NCI-H1417 treated with DMSO at 0.1 percent for 48 hours (cell line): ENCODE measurements around the gene ZBTB7C.

Source experiments
- DNase-seq: peaks from one replicate; lab custom pipeline; 2025; lab: John Stamatoyannopoulos, UW

The ZBTB7C gene

DNA sequence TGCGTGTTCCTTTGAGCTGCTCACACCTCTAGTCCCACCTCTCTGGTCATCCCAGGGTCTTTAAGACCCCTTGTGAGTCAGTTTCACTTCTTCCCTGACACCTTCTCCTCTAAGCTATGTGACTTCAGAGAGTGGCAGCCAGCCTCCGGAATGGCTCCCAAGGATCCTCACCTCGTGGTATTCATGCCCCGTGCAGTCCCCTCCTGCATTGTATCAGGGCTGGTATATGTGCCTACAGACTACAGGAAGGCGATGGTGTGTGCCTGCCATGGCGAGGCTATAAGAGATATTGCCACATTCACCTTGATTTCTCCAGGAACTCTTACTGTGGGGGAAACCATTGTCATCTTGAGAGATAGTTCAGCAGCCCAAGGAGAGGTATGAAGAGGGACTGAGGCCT lies 350.7 kb downstream of the ZBTB7C start:
- no peak for DNase-seq

DNA sequence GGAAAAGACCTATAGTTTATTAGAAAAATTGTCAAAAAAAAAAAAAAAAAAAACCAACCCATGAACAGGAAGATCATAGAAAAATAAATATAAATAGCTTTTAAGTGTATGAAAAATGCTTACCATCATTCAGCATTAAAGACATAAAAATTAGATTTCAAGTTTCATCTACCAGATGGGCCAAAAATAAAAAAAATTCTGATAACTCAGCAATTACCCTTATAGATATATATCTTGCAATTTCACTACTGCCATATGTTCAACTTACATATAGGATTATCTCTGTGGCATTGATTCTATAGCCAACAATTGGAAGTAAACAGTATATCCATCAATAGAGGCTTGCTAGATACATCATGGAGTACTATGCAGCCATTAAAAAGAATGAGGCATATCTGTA lies 352.2 kb downstream of the ZBTB7C start:
- no peak for DNase-seq

DNA sequence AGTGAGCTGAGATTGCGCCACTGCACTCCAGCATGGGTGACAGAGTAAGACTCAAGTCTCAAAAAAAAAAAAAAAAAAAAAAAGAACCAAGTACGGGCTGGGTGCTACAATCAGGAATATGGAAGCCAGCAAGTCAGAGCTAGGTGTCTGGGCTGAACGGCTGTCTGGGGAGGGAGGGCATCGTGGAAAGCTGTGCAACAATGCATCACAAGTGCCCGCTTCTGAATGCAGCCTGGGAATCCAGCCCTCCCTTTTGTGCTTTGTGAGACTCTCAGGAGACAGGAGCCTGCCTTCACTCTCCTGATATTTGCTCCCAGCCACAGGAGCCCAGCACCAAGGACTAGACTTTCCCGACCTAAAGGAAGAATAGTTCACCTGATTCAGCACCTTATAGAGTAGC lies 353.8 kb downstream of the ZBTB7C start:
- DNase-seq = no peak

DNA sequence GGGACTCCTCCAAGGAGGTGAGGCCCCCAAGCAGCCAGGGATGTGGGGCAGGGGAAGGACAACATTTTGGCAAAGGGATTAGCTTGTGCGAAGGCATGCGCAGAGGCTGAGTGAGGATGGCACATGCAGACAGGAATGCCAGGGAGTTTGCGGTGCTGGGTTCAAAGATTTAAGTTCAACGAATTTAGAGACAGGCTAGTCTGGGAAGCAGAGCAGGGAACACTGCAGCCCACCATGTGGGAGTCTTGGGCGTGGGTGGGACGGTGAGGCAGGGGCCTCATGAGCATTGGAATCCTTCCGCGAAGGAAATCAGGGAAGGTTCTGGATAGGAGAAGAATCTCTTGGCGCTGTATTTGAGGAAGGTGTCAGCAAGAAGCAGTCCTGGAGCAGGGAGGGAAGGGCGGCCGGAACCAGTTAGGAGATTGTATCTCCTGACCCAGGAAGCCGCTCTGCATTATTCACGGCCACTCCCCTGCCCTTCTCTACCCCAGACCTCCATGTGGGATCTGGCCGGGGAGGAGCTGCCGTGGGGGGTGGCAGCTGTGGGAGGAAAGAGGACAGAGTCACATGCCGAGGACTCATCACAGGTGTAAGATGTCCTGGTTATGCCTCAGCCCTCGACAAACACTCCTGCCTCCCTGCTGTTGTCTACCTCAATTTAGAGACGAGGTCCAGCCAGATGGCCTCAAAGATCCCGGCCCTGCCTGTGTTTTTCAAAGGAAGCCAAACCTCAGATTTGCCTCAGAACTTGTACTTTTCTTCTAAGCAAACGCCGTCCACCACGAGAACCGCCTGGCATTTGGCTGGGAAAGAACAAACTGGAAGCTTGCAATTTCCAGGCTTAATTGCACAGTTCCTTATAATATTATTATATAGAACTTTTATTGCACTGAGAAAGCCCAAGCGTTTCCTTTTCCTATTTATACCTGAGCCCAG lies 355.0 kb downstream of the ZBTB7C start:
- no peak for DNase-seq

DNA sequence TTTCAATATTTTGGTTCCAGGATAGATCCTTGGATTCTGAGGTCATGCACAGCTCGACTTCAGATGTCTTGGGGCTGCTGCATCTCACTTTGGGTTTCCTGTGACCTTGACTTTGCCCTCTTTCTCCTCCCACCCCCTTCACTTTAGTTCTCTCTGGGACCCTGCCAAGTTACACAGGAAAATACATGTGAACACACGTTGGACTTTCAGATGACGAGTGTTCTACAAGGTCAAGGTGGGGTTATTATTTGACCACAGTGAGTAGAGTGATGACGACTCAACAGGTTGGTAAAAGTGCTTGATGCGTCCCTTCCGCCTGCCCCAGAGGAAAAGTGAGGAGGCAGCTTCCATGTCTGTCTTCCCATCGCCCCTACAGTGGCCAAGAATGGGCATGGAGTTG lies 356.3 kb downstream of the ZBTB7C start:
- DNase-seq = no peak

DNA sequence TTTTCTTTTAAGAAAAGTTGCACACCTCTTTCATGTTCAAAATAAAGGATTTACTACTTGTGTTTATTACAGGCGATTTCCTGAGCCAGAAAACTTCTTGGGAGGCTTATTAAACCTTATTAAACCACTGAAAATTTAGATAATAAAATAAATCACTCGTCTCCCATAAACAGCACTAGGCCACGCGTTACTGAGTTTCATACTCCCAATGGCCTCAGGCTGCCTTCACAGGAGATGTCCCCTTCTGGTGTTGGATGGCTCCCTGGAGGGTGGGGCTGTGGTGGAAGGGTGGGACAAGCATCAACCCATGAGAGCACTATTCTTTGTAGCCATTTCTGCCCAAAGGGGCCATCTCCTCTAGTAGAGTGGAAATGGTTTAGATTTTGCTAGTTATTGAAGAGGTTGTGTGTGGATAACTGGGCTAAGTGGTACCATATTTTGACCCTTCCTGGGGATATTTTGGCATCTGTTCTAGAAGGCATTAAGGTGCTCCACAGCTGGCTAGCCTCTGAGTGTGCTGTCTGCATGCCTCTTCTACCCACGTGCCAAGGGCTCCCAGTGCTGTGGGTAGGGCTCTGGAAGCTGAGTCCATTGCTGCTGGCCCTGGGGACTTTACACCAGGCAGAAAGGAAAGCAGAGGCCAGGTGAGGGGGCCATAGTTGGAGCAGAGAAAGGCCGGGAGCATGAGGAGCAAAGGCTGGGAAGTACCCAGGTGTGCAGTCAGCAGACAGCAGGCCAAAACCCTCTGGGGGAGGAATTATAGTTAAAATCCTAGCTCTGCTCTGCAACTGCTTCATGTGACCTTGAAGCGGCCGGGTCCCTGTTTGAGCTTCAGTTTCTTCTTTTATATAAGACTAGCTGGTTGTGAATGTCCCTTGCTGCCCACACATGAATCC lies 357.0 kb downstream of the ZBTB7C start:
- DNase-seq = no peak

DNA sequence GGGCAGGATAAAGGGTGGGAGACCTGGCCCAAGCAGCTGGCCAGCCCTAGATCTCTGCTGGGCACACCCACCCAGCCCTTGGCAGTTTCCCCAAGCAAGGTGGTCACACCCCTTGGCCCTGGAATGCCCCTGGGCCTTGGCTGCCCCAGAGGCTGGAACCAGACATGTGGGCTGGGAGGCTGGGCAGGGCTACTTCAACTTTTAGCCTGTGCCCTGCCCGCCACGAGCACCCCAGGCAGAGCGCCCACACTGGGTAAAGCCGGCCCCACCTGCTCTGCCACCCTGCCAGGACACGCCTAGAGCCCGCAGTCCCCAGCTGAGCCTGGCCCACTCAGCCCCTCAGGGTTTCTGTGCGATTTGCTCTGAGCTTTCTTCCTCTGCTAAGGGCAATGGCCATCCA lies 359.0 kb downstream of the ZBTB7C start:
- DNase-seq = no peak

DNA sequence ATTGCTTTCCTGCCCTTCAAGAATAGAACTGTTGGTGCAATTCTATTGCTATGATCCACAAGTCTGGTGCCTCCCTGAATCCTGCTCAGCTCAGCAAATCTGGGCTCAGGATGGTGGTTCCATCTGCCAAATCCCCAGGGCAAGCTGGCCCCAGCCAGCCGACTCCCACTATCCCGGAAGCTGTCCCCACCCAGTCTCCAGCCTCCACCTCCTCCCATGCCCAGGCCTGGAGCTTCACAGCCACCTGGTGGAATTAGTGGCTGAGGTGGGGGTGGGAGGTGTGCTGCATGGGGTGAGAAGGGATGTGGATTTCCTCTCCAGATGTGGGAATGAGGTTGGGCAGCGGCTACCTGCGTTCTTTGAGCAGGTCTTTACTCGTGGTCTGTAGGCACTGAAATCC lies 359.4 kb downstream of the ZBTB7C start:
- no peak for DNase-seq

DNA sequence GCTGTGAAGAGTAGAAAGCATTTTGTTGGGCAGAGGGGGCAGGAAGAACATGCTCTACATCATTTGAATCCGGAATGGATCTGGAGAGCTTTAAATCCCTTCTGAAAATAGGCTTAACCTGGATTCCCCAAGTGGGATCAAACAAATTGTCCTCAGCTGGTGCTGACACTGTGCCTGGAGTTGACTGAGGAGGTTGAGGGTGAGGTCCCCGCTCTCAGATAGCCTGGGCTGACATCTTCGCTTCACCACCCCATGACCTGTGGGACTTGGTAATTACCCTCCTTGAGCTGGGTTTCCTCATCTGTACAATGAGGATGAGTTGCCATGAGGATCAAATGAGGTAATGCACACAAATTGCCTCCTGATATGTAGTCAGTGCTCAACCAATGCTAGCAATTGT lies 360.9 kb downstream of the ZBTB7C start:
- no peak for DNase-seq

DNA sequence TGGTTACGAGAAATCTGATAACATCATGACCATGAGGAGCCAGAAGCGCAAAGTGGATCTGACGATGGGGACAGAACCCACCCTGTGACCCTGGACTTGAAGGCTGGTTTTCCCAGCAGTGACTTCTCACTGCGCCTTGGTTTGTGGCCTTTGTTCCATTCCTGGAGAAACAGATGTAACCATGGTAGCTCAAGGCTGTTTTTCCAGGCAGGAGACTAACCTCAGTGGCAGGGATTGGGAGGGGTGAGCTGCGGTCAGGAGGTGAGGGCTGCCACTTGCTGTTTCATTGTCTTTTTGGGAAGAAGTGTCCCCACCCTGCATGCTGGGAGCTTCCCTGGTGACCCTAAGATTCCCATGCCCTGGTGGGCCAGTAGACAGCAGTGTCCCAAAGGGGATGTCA lies 362.3 kb downstream of the ZBTB7C start:
- DNase-seq = no peak

DNA sequence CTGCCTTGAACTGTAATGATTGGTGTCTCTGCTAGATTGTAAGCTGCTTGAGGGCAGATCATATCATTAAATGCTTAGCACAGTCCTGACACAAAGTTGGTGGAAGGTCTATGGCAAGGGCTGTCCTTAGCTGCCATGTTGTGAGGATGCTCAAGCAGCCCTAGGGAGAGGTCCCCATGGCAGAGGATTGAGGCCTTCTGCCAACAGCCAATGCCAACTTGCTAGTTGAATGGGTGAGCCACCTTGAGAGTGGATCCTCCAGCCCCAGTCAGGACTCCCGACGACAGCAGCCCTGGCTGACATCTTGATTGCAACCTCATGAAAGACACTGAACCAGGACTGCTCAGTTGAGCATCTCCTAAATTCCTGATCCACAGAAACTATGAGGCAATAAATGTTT lies 363.4 kb downstream of the ZBTB7C start:
- no peak for DNase-seq

DNA sequence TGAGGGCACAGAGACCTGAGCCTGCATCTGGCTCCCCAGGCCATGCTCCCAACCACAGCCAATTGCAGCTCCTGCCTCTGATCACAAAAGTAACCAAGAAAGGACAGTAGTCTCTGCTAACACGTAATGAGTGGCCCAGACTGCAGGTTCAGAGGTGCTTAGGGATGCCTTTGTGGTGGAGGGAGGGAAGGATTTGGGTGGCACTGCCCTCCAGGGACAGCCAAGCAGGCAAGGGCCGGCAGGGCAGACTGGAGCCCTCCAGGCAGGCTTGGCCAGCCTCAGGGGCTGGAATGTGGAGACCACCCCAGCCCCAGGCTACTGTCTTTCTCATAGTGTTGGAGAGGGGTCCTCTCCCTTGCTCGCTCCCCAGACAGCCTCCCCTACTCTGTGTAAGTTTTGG lies 364.2 kb downstream of the ZBTB7C start:
- no peak for DNase-seq

DNA sequence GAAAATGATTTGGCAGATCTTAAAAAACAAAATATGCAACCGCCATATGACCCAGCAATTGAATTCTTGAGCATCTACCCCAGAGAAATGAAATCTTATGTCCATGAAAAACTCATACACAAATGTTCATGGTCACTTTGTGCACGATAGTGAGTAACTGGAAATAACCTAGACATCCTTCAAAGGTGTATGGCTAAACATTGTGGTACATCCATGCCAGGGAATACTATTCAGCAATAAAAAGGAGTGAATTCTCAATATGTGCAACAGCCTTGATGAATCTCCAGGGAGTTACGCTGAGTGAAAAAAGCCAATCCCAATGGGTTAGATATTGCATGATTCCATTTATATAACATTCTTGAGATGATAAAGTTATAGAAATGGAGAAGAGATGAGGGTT lies 366.0 kb downstream of the ZBTB7C start:
- no peak for DNase-seq

DNA sequence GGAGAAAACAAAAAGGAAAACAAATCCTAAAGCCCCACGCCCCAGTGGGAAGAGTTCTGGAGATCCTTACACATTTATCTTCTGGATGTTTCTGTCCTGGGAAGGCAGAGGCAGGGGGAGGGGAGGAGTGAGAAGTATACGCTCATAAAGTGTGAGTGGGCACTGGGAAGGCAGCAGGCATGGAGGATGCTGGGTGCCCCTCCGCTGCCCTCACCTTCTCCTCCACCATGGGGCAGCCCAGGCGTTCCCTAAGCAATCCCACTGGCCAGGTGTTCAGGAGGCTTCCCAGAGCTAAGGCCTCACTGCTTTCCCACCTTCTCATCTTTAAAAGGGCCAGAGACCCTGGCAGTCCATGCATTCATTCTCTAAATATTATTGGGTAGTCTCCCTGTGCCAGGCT lies 366.8 kb downstream of the ZBTB7C start:
- DNase-seq = no peak

DNA sequence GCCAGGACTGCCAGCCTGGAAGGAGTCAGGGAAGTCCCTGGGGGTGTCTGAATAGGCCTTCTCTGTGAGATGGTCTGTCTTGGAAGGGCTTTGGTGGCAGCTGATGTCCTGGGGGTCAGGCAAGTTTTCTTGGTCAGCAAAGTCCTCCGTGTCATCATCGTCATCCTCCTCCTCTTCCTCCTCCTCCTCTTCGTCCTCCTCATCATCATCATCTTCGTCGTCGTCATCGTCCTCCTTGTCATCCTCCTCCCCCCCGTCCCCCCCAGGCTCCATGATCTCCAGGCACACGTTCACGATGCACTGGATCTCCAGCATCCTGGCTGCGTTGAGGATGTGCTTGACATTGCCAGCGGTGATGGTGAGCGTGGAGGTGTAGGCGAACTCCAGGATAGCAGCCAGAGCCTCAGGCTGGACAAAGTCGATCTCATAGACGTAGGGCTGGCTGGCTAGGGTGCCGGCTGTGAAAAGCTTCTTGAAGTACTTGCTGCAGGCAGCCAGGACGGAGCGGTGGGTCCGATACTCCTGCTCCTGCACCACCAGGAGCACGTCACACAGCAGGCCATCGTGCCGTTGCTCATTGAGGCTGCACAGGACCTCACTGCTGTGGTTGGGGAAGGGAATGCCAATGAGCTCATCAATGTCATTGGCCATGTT lies 368.6 kb downstream of the ZBTB7C start:
- DNase-seq = no peak

DNA sequence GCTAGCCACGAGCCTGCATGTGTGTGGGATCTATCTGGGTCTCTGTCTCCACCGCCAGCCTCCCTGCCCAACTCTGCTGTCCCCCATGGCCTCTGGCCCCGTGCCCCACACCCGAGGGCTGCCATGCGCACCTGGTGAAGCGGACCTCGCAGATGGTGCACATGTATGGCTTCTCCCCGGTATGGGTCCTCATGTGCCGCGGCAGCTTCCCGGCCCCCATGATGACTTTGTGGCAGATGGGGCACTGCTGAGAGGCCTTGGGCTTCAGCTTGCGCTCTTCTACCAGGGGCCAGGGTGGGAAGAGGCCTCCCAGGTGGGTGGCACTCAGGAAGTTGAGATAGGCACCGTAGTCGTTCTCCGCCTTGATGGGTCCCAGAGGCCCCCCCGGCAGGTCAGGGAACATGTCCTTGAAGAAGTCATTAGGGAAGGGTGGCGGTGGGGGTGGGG lies 369.4 kb downstream of the ZBTB7C start:
- no peak for DNase-seq

DNA sequence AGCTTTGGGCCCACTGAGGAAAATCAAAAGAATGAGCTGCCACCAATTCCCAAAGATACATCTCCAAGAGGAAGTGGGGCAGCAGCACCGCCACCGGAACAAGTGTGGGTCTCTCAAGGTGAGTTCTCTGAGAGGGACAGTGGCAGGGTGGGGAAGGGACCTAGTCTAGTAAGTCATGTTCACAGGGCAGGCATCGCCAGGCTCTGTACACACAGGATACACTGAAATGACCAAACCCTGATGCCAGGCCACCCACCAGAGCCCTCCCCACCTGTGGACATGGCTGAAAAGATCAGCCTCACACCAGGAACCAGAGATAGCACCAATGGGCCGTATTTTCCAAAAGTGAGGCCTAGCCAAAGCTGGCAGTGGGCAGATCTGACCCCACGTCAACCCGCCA lies 370.5 kb downstream of the ZBTB7C start:
- no peak for DNase-seq

DNA sequence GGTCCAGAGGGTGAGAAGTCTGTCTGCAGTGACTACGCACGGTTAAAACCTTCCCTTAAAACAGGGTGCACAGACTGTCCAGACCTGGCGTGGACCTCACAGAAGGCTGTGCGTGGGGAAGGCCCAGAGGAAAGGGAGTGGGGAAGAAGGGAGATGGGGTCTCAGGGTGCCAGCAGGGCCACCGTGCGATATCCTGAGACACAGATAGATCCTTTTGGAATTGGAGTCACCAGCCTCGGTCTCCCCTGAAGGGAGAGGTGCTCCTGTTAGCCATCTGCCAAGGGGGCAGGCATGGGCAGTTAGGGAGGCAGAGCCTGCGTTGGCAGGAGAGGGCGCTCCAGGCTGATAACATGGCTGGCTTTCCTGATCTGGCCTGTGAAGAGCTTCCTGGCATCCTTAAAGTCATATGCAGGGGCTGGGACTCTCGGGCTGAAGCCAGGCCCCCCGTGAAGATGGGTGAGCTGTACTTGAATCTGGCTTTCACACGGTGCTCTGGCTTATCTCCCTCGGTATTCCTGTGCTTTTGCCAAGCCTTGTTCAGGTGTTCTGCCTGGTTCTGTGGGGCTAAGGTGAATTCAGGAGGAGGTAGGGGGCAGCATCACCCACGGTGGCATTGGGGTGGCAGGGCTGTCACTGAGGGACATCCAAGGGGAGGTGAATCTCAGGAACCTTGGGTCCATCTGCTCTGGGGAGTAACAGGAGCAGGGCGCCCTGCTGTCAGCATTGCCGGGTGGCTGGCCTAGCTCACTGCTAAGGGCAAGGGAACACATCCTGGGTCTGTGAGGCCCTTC lies 371.5 kb downstream of the ZBTB7C start:
- DNase-seq = no peak

DNA sequence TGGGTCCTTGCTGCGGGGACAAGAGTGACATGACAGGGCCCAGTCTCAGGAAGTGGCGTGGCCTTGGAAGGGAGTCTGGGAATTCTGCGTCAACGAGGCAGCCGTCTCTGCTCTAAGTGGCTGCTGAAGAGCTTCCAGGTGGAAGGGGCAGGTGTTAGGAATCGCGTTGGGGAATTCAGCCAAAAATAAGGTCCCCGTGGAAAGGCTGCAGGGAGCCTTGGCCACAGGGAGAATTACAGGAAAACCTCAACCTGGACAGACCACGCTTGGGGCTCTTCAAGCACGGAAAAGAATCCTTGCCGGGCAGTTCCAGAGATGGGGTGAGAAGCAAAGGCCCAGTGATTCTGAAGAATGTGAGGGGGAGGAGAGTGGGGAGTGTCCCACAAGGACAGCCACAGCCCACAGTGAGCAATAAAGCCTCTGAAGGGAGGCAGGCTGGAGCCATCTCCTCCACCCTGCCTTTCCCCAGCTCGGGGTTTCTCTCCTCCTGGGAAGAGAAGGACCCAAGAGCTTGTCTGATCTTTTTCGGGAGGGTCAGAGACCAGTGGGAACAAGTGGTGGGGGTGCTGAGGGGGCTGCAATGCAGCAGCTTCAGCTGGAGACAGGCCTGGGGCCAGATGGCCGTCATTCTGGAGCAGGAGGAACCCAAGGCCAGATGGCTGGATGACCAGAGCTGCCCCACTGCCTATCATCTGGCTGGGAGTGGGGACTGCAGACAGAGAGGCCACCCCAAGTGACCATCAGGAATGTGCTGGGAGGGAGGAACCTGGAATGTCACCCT lies 372.4 kb downstream of the ZBTB7C start:
- no peak for DNase-seq

DNA sequence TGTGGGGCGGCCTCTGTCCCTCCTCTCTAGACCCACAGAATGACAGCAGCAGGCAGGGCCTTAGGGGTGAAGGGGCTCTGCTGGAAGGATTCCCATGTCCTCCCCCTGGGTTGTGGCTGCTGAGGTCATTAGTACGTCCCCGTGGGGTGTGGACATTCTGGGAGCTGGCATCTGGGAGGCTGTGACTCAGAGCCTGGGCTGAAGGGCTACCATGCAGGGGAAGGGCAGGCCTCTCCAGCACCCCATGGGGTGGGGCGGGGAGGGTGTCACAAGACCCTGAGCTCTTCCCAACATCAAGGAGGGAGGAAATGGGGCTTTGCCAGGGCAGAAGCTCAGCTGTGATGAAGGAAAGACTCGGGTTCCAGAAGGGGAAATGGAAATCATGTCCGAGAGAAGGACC lies 373.0 kb downstream of the ZBTB7C start:
- no peak for DNase-seq

DNA sequence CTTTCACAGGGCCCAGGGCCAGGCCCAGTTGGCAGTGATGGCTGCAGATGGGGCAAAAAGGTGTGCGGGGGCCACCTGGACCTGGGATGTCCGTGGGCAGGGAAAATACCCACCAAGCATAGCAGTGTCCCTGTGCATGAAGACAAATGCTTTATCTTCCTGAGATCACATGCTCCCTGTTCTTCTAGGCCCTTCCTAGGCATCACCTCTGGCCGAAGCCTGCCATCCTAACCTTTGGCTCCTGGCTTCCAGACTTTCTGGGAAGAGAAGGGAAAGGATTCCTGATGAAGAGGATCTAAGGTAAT lies 373.7 kb downstream of the ZBTB7C start:
- DNase-seq = no peak
